Neuronal stem cell (in vitro differentiated cells): Measurements from ENCODE around the gene PRRC2C.

Source experiments
- DNase-seq: peaks from one replicate; pipeline ENCODE4 v3.0.0-alpha.2; 2013; ENCODE audit warnings: low spot score
- H2AFZ ChIP-seq: one replicate; pipeline ENCODE4 v1.6.1; 2013; ENCODE audit warnings: mild to moderate bottlenecking, low read length, inconsistent platforms
- H2AK5ac ChIP-seq: 2 replicates; pipeline ENCODE4 v1.6.1; 2013; ENCODE audit warnings: low read depth, mild to moderate bottlenecking, inconsistent platforms, low read length, moderate library complexity, mixed read lengths
- H2BK120ac ChIP-seq: 2 replicates; pipeline ENCODE4 v1.6.1; 2013; ENCODE audit warnings: low read depth, mild to moderate bottlenecking, inconsistent platforms, low read length, moderate library complexity, mixed read lengths
- H2BK12ac ChIP-seq: one replicate; pipeline ENCODE4 v1.6.1; 2013; ENCODE audit warnings: low read length, inconsistent platforms
- H2BK15ac ChIP-seq: 2 replicates; pipeline ENCODE4 v1.6.1; 2013; ENCODE audit warnings: mild to moderate bottlenecking, low read length, inconsistent platforms, mixed read lengths
- H2BK5ac ChIP-seq: one replicate; pipeline ENCODE4 v1.6.1; 2013; ENCODE audit warnings: inconsistent platforms, mild to moderate bottlenecking, low read length, moderate library complexity
- H3K14ac ChIP-seq: one replicate; pipeline ENCODE4 v1.6.1; 2013; ENCODE audit warnings: low read length, inconsistent platforms
- H3K18ac ChIP-seq: 2 replicates; pipeline ENCODE4 v1.6.1; 2013; ENCODE audit warnings: low read length, inconsistent platforms
- H3K23ac ChIP-seq: 2 replicates; pipeline ENCODE4 v1.6.1; 2013; ENCODE audit warnings: low read depth, mild to moderate bottlenecking, mixed read lengths, low read length, inconsistent platforms; ENCODE audit not compliant: poor library complexity
- H3K27ac ChIP-seq: replicated peaks from 3 replicates; pipeline ENCODE4 v1.5.1; 2013; ENCODE audit warnings: low read length, inconsistent platforms
- H3K27me3 ChIP-seq, 3 experiments: 2 replicates each; pipeline ENCODE4 v1.6.1; 2013; ENCODE audit warnings: low read length in 3 of 3, mild to moderate bottlenecking in 2 of 3, inconsistent platforms in 1 of 3, low read depth in 1 of 3, mixed read lengths in 1 of 3, moderate library complexity in 1 of 3; ENCODE audit not compliant: control insufficient read depth in 3 of 3, insufficient read depth in 3 of 3
- H3K36me3 ChIP-seq, 2 donors: replicated peaks in 1 of 2; 2 replicates each; pipeline ENCODE4 v1.6.1; 2013; ENCODE audit warnings: low read length in 2 of 2; ENCODE audit not compliant: control insufficient read depth in 2 of 2, insufficient read depth in 2 of 2
- H3K4ac ChIP-seq: 2 replicates; pipeline ENCODE4 v1.6.1; 2013; ENCODE audit warnings: inconsistent platforms, mild to moderate bottlenecking, low read length, moderate library complexity
- H3K4me1 ChIP-seq, 2 donors: 1 replicate in 1 of 2; 2 replicates in 1 of 2; pipeline ENCODE4 v1.6.1; 2013; ENCODE audit warnings: low read length in 2 of 2, low read depth in 1 of 2; ENCODE audit not compliant: control insufficient read depth in 2 of 2, insufficient read depth in 1 of 2
- H3K4me2 ChIP-seq: one replicate; pipeline ENCODE4 v1.6.1; 2013; ENCODE audit warnings: mild to moderate bottlenecking, low read length, inconsistent platforms; ENCODE audit not compliant: insufficient read depth, poor library complexity, severe bottlenecking
- H3K4me3 ChIP-seq, 2 donors: 2 replicates each; pipeline ENCODE4 v1.5.1; 2013; ENCODE audit warnings: low read length in 2 of 2, mild to moderate bottlenecking in 2 of 2, inconsistent platforms in 1 of 2, moderate library complexity in 1 of 2
- H3K79me1 ChIP-seq: one replicate; pipeline ENCODE4 v1.6.1; 2013; ENCODE audit warnings: low read depth, mild to moderate bottlenecking, inconsistent platforms, low read length, moderate library complexity
- H3K9ac ChIP-seq: one replicate; pipeline ENCODE4 v1.6.1; 2013; ENCODE audit warnings: mild to moderate bottlenecking, low read depth, low read length, inconsistent platforms; ENCODE audit not compliant: poor library complexity
- H3K9me3 ChIP-seq, 2 donors: replicated peaks in 1 of 2; 2 replicates each; pipeline versions ENCODE3 to v1.6.1; 2013; ENCODE audit warnings: low read length in 2 of 2, mild to moderate bottlenecking in 2 of 2, inconsistent platforms in 1 of 2, low read depth in 1 of 2, mixed read lengths in 1 of 2, moderate library complexity in 1 of 2; ENCODE audit not compliant: control insufficient read depth in 2 of 2, insufficient read depth in 1 of 2
- H4K8ac ChIP-seq: one replicate; pipeline ENCODE4 v1.6.1; 2013; ENCODE audit warnings: low read depth, mild to moderate bottlenecking, inconsistent platforms, low read length, moderate library complexity
- H4K91ac ChIP-seq: one replicate; pipeline ENCODE4 v1.6.1; 2013; ENCODE audit warnings: low read length, low read depth, mild to moderate bottlenecking, inconsistent platforms; ENCODE audit not compliant: poor library complexity
- WGBS, 2 donors: extraction: QIAGEN DNeasy Blood & Tissue Kit; methylation state at CpG; one replicate each; pipeline ENCODE4 v1.1.7; 2013; ENCODE audit warnings: missing lambda C conversion rate in 2 of 2, mixed read lengths in 1 of 2; ENCODE audit not compliant: insufficient read length in 2 of 2, insufficient replicate concordance in 1 of 2; ENCODE audit errors: extremely low coverage in 2 of 2; 5-methylcytosine and 5-hydroxymethylcytosine counted together

PRRC2C gene

DNA sequence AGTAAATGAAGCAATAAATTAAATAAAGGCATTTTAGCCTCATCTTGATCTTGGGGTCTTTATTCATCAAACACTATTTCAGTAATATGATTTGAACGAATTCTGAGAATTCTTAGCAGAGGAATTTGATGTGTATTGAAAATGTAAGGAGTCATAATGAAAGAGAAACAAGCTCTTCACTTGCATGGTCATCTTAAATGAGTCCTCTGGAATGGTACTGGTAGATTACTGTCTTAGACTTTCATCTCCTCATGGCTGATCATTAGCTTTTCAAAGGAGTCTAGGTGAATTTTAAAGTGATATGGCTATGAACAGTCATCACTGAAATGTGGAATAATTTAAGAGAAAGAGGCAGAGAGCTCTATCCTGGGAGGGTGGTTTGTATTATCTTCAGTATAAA, 30.0 kb downstream of the PRRC2C start:
- no peak overlapping the region for H4K8ac ChIP-seq
- no peak overlapping the region for H3K4me3 ChIP-seq
- H4K91ac ChIP-seq: no peak overlapping the region
- peaks cover 18 to 86% of the 10 kb centered on the region in 2 donors for H3K36me3 ChIP-seq
- no peak overlapping the region for H3K14ac ChIP-seq
- H2AK5ac ChIP-seq: no peak overlapping the region
- H2BK5ac ChIP-seq: no peak overlapping the region
- H3K9me3 ChIP-seq: no peaks in the 10 kb centered on the region
- DNase-seq: no peak
- H3K27me3 ChIP-seq: no peaks in the 10 kb centered on the region
- H2AFZ ChIP-seq: no peak overlapping the region
- no peak overlapping the region for H3K4me2 ChIP-seq
- H3K79me1 ChIP-seq: no peaks in the 10 kb centered on the region
- no CpG with 5 or more reads among the region's 1 CpG for WGBS, 2 donors
- no peak overlapping the region for H2BK120ac ChIP-seq
- H2BK12ac ChIP-seq: no peak overlapping the region
- no peak overlapping the region for H2BK15ac ChIP-seq
- H3K4me1 ChIP-seq: no peaks in the 10 kb centered on the region
- no peak overlapping the region for H3K23ac ChIP-seq
- H3K18ac ChIP-seq: no peak overlapping the region
- H3K4ac ChIP-seq: no peak overlapping the region
- no peak overlapping the region for H3K27ac ChIP-seq
- H3K9ac ChIP-seq: no peak overlapping the region

- no peak overlapping the region for H3K4ac ChIP-seq
- H3K18ac ChIP-seq: no peak overlapping the region
- H3K14ac ChIP-seq: no peak overlapping the region
- H2BK15ac ChIP-seq: no peak overlapping the region
- H2BK12ac ChIP-seq: no peak overlapping the region
- H3K23ac ChIP-seq: no peak overlapping the region
- no peak overlapping the region for H2AK5ac ChIP-seq
- H4K91ac ChIP-seq: no peak overlapping the region
- DNase-seq: no peak
- H3K36me3 ChIP-seq: peaks cover 18 to 91% of the 10 kb centered on the region in 2 donors
- no peak overlapping the region for H3K27ac ChIP-seq
- no peak overlapping the region for H3K4me2 ChIP-seq
- H3K79me1 ChIP-seq: no peaks in the 10 kb centered on the region
- no peak overlapping the region for H2BK5ac ChIP-seq
- no CpG with 5 or more reads among the region's 4 CpGs for WGBS, 2 donors
- H3K9ac ChIP-seq: no peak overlapping the region
- no peak overlapping the region for H2AFZ ChIP-seq
- H4K8ac ChIP-seq: no peak overlapping the region
- H3K9me3 ChIP-seq: no peaks in the 10 kb centered on the region
- H3K4me1 ChIP-seq: no peaks in the 10 kb centered on the region
- no peak overlapping the region for H3K4me3 ChIP-seq
- no peaks in the 10 kb centered on the region for H3K27me3 ChIP-seq
- H2BK120ac ChIP-seq: no peak overlapping the region
Measured at GRCh38 chr1:171515741-171516140, 30.4 kb downstream of the PRRC2C start.

DNA sequence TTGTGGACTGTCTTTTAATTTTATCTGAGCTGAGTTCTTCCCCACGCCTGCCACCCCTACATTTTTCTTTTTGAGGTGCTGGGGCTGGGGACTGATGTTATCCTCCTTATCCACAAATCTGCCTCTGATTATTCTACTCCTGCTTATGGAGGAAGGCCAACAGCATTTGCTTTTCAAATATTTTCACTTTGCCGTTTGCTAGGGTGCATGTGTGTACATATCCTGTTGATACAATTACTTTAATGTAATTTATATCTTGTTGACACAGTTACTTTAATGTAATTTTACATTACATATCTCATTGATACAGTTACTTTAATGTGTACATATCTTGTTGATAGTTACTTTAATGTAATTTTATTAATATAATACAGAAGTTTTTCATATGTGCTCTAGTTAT, 36.2 kb downstream of the PRRC2C start:
- Histone ChIP-seq H3K14ac (no peak overlapping the region), H3K4me1 (no peaks in the 10 kb centered on the region), H2BK12ac (no peak overlapping the region), H2BK15ac (no peak overlapping the region), H3K4ac (no peak overlapping the region), H3K23ac (no peak overlapping the region), H3K27ac (no peak overlapping the region), H3K27me3 (no peaks in the 10 kb centered on the region), H2BK120ac (no peak overlapping the region), H2BK5ac (no peak overlapping the region), H3K4me2 (no peak overlapping the region), H3K9me3 (no peaks in the 10 kb centered on the region), H3K79me1 (no peaks in the 10 kb centered on the region), H3K9ac (no peak overlapping the region), H3K18ac (no peak overlapping the region), H3K4me3 (no peak overlapping the region), H3K36me3 (peaks cover 20 to 98% of the 10 kb centered on the region in 2 donors), H2AFZ (no peak overlapping the region), H4K91ac (no peak overlapping the region), H2AK5ac (no peak overlapping the region), H4K8ac (no peak overlapping the region)
- no peak for DNase-seq
- WGBS, 2 donors: no CpG with 5 or more reads among the region's 2 CpGs

DNA sequence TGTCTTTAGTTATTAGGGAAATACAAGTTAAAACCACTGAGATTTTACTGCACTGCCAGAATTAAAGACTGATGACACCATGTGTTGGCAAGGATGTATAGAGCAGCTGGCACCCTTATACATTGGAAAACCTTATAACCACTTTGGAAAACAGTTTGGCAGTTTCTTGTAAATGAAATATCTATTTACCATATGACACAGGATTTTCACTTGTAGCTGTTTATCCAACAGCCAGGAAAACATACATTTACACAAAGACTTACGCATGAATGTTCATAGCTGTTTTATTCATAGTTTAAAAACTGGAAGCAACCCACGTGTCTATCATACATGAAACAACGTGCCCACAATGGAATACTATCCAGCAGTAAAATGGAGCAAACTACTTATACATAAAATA, 45.3 kb downstream of the PRRC2C start:
- H3K14ac ChIP-seq: no peak overlapping the region
- peaks cover 16 to 96% of the 10 kb centered on the region in 2 donors for H3K36me3 ChIP-seq
- H2BK15ac ChIP-seq: no peak overlapping the region
- H3K4ac ChIP-seq: no peak overlapping the region
- H3K27ac ChIP-seq: no peak overlapping the region
- H2BK12ac ChIP-seq: no peak overlapping the region
- no peaks in the 10 kb centered on the region for H3K27me3 ChIP-seq
- H3K18ac ChIP-seq: no peak overlapping the region
- H3K4me1 ChIP-seq: no peaks in the 10 kb centered on the region
- no peak overlapping the region for H4K8ac ChIP-seq
- no peak overlapping the region for H3K4me3 ChIP-seq
- no CpG with 5 or more reads among the region's 3 CpGs for WGBS, 2 donors
- H3K9ac ChIP-seq: no peak overlapping the region
- H4K91ac ChIP-seq: no peak overlapping the region
- no peak overlapping the region for H2BK5ac ChIP-seq
- DNase-seq: no peak
- no peak overlapping the region for H2AK5ac ChIP-seq
- H3K79me1 ChIP-seq: no peaks in the 10 kb centered on the region
- no peak overlapping the region for H3K4me2 ChIP-seq
- no peak overlapping the region for H3K23ac ChIP-seq
- no peak overlapping the region for H2AFZ ChIP-seq
- H2BK120ac ChIP-seq: no peak overlapping the region
- H3K9me3 ChIP-seq: no peaks in the 10 kb centered on the region
